Breast epithelium (tissue), 4 donors: ENCODE results near the gene PKIG. TPM values are rescaled to one million over a fixed set of nuclear protein-coding genes. Genes with fewer than 3 reads are reported as not detected.
A peak's percentile ranks its signal among the peaks of the same experiment; 100 is the strongest.

ENCODE experiments used
- DNase-seq, 2 donors: peaks; one replicate each; pipeline ENCODE4 v3.0.0-alpha.2; 2019; ENCODE audit warnings: low spot score in 2 of 2
- H3K27ac ChIP-seq, 2 donors: fragments of 200-600 bp; sonication (generic) in 1 of 2; one replicate each; pipeline ENCODE4 v1.5.1; 2016 to 2019; ENCODE audit warnings: mild to moderate bottlenecking in 1 of 2
- H3K27me3 ChIP-seq, 2 donors: fragments of 200-600 bp; sonication (generic) in 1 of 2; one replicate each; pipeline versions ENCODE4 v1.5.1 to v1.6.0; 2017 to 2019; ENCODE audit warnings: control low read depth in 1 of 2, mild to moderate bottlenecking in 1 of 2
- H3K36me3 ChIP-seq: fragments of 200-600 bp; one replicate; pipeline ENCODE4 v1.5.1; 2019
- H3K4me1 ChIP-seq, 2 donors: fragments of 200-600 bp; sonication (generic); one replicate each; pipeline ENCODE4 v1.5.1; 2016 to 2019; ENCODE audit warnings: control low read depth in 1 of 2
- H3K4me3 ChIP-seq, 3 donors: fragments of 200-600 bp; sonication (generic); 1 replicate in 2 of 3; 2 replicates in 1 of 3; pipeline ENCODE4 v1.5.1; 2016 to 2019; ENCODE audit warnings: mild to moderate bottlenecking in 3 of 3, moderate library complexity in 2 of 3
- H3K9me3 ChIP-seq, 2 donors: fragments of 200-600 bp; sonication (generic) in 1 of 2; one replicate each; pipeline ENCODE4 v1.5.1; 2016 to 2019; ENCODE audit warnings: control low read depth in 1 of 2
- POLR2A ChIP-seq: fragments of 450-650 bp; IDR thresholded peaks from one replicate; pipeline ENCODE4 v1.6.1; 2016; ENCODE audit warnings: antibody characterized with exemption, mild to moderate bottlenecking, moderate library complexity
- POLR2AphosphoS5 ChIP-seq, 3 donors: sonication (generic); formaldehyde crosslinking; IDR thresholded peaks; one replicate each; pipeline ENCODE4 v1.6.1; 2017; ENCODE audit warnings: antibody characterized with exemption in 3 of 3
- intact Hi-C: fragments of 100-400 bp; cut with DNase I; formaldehyde crosslinking; loops from one replicate; pipeline ENCODE4 v1.15.1; 2023; ENCODE audit warnings: low total_unique reads
- total RNA-seq, 3 donors: library from RNA; depleted of rRNA; stranded (reverse); fragments of >200 nt; gene quantifications; one replicate each; pipeline ENCODE4 v1.1.0, GENCODE V29; 2016
- TF ChIP-seq, protein P1 (sequence below), 3 donors: fragments of 450-650 bp; IDR thresholded peaks; one replicate each; pipeline ENCODE4 v1.5.1; 2016 to 2017; ENCODE audit warnings: antibody characterized with exemption in 3 of 3, mild to moderate bottlenecking in 3 of 3, moderate library complexity in 3 of 3

Gene PKIG
- total RNA-seq, 3 donors from 2014 or later, result 59.9 to 102 (median 99.1) TPM

DNA sequence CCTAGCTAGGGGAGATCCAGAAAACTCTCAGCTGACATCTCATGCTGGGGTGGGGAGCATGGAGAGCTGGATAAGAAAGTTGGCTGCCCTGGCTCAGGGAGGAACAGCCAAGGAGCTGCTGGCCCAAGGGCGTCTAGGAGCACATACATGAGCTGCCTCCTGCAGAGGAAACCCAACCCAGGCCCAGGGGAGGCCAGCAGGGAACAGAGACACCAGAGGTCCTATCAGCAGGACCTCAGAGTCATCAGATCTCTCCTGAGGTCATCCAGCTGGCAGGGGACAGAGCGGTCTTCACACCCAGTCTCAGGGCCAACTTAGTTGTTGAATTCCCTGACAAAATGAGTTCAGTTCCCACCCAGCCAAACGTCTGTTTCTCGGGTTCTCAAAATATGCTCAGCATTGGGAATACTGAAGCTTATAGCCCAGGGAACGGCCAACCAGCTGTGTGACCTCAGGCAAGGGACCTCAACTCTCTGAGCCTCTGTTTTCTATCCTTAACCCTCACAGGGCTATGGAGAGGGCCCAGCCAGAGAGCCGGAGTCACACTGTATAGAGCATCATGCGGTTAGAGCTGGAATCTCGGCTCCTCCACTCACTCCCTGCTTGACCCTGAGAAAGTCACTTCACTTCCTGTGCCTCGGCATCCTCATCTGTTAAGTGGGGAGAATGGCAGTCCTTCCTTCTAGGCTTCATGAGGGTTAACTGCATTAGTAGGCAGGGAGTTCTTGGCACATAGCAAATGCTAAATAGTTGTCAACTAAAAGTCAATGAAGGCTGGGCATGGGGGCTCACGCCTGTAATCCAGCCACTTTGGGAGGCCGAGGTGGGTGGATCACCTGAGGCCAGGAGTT is 55.4 kb downstream of the PKIG start:
- no peaks in the 10 kb centered on the region for H3K9me3 ChIP-seq
- H3K27ac ChIP-seq, result peak overlapping the region in 1 of 2 donors; percentile 52
- no peak overlapping the region for H3K4me3 ChIP-seq
- intact Hi-C loops, result no loop called here
- no peak for DNase-seq
- TF ChIP-seq POLR2A (no peak), POLR2AphosphoS5 (IDR thresholded peaks at IDR 0.05) (no peak)
- TF ChIP-seq, protein P1, sequence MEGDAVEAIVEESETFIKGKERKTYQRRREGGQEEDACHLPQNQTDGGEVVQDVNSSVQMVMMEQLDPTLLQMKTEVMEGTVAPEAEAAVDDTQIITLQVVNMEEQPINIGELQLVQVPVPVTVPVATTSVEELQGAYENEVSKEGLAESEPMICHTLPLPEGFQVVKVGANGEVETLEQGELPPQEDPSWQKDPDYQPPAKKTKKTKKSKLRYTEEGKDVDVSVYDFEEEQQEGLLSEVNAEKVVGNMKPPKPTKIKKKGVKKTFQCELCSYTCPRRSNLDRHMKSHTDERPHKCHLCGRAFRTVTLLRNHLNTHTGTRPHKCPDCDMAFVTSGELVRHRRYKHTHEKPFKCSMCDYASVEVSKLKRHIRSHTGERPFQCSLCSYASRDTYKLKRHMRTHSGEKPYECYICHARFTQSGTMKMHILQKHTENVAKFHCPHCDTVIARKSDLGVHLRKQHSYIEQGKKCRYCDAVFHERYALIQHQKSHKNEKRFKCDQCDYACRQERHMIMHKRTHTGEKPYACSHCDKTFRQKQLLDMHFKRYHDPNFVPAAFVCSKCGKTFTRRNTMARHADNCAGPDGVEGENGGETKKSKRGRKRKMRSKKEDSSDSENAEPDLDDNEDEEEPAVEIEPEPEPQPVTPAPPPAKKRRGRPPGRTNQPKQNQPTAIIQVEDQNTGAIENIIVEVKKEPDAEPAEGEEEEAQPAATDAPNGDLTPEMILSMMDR (IDR thresholded peaks at IDR 0.05), result no peak
- no peaks in the 10 kb centered on the region for H3K36me3 ChIP-seq
- H3K27me3 ChIP-seq, result no peaks in the 10 kb centered on the region
- peaks cover 3% of the 10 kb centered on the region in 2 donors for H3K4me1 ChIP-seq

DNA sequence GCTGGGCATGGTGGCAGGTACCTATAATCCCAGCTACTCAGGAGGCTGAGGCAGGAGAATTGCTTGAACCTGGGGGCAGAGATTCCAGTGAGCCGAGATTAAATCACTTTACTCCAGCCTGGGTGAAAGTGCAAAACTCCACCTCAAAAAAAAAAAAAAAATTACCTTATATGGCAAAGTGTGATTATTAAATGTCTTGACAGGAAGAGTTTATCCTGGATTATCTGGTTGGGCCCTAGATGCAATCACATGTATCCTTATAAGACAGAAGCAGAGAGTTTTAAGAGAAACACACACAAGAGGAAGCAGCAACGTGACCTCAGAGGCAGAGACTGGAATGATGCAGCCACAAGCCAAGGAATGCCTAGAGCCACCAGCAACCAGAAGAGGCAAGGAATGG is 58.1 kb downstream of the PKIG start:
- Histone ChIP-seq H3K27me3 (no peaks in the 10 kb centered on the region), H3K27ac (no peak overlapping the region), H3K4me3 (no peak overlapping the region), H3K4me1 (peaks cover 3 to 4% of the 10 kb centered on the region in 2 donors), H3K9me3 (no peaks in the 10 kb centered on the region), H3K36me3 (no peaks in the 10 kb centered on the region)
- intact Hi-C loops, result no loop called here
- DNase-seq, result no peak
- TF ChIP-seq POLR2A (no peak), POLR2AphosphoS5 (IDR thresholded peaks at IDR 0.05) (no peak)
- TF ChIP-seq, protein P1 (IDR thresholded peaks at IDR 0.05), result no peak

DNA sequence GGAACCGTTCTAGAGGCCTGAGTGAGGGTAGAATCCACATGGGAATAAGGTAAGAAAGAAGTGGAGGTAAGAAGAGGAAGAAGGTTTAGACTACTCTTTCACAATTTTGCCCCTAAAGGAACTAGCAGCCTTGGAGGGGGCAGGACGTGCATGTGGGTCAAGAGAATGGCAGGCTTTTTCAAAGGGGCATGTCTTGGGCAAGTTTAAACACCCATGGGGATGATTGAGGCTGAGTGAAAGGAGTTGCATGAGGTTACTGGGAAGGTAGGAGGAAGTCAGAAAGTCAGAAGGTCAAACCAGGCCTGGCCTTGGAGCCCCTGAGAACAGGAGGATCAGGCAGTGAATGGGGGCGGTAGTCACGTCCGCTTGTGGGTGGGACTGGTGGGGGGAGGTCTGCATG is 58.9 kb downstream of the PKIG start:
- TF ChIP-seq POLR2A, result no peak
- no peak for TF ChIP-seq POLR2AphosphoS5 (IDR thresholded peaks at IDR 0.05)
- TF ChIP-seq, protein P1 (IDR thresholded peaks at IDR 0.05), result no peak
- no peaks in the 10 kb centered on the region for H3K9me3 ChIP-seq
- H3K27me3 ChIP-seq, result no peaks in the 10 kb centered on the region
- intact Hi-C loops, result no loop called here
- no peak for DNase-seq
- H3K4me3 ChIP-seq, result no peak overlapping the region
- peaks cover 3 to 4% of the 10 kb centered on the region in 2 donors for H3K4me1 ChIP-seq
- no peak overlapping the region for H3K27ac ChIP-seq
- no peaks in the 10 kb centered on the region for H3K36me3 ChIP-seq

DNA sequence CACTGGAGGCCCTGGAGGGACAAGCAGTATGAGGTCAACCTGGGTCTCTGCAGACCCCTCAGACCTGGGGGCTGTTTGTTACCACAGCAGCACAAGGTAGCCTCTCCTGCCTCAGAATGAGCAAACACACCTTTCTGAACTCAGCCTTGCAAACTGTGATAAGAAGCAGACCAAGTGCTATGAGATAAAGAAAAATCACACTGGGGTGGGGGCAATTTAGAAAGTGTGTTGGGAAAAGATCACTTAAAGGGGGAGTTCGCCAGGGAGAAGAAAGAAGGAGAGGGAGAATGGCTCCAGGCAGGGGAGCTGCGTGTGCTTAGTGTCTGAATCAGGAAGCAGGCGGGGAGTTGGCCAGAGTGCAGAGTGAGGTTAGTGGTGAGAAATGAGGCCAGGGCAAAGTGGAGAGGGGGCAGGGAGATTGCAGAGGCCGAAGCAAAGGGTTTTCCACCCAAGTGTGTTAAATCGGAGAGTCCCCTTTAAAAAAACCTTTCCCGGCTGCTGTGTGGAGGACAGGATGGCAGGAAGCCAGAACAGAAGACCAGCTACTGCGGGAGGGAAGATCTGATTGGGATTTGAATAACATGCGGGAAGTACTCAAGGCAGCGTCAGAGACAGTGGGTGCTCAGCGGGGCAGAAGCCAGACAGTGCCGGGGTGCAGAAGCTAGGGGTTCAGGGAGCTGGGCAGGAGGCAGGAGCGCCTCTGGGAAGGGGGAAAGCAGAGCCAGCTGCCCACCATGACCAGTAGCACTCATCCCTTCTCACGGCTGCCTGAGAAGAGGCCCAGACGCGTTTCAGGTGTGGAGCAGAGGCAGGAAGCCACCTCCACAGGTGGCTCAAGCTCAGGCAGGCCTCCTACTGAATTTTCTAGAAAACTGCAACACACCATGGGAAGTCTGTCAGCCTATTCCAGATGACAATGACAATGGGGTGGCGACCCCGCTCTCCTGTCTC is 60.1 kb downstream of the PKIG start:
- Histone ChIP-seq H3K9me3 (no peaks in the 10 kb centered on the region), H3K36me3 (no peaks in the 10 kb centered on the region), H3K27me3 (no peaks in the 10 kb centered on the region), H3K27ac (peak overlapping the region; percentile 71 to 89), H3K4me3 (peak overlapping the region in 2 of 3 donors; percentile 11 to 52), H3K4me1 (peaks cover 3 to 4% of the 10 kb centered on the region in 2 donors)
- TF ChIP-seq POLR2AphosphoS5 (IDR thresholded peaks at IDR 0.05) (no peak), POLR2A (no peak)
- TF ChIP-seq, protein P1 (IDR thresholded peaks at IDR 0.05), result no peak
- DNase-seq, result peak; percentile 43 to 60
- intact Hi-C loops, result no loop called here
